ENCODE measurements around the gene MR1.

MR1 gene

DNA sequence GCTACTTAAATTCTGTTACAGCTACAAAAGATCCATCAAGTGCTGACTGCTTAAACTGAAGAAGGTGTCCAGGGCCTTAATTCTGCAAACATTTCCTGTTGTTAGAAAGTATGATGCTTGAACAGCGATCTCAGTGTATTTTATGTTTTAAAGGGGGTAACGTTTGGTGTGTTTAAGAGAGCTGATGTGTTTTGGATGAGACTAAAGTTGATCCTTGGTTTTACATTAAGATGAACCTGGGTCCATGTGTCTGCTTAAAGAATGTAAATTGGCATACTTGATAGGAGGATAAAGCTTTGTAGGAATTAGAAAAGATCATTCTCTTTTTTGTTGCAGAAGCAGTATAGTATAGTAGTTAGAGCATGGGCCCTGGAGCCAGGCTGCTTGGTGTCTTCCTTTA, 58.3 kb downstream of the MR1 start:
- peak overlapping the region; percentile 73 for H3K4me3 ChIP-seq (ENCODE audit: low read depth, low read length)
- TF ChIP-seq, protein P1, sequence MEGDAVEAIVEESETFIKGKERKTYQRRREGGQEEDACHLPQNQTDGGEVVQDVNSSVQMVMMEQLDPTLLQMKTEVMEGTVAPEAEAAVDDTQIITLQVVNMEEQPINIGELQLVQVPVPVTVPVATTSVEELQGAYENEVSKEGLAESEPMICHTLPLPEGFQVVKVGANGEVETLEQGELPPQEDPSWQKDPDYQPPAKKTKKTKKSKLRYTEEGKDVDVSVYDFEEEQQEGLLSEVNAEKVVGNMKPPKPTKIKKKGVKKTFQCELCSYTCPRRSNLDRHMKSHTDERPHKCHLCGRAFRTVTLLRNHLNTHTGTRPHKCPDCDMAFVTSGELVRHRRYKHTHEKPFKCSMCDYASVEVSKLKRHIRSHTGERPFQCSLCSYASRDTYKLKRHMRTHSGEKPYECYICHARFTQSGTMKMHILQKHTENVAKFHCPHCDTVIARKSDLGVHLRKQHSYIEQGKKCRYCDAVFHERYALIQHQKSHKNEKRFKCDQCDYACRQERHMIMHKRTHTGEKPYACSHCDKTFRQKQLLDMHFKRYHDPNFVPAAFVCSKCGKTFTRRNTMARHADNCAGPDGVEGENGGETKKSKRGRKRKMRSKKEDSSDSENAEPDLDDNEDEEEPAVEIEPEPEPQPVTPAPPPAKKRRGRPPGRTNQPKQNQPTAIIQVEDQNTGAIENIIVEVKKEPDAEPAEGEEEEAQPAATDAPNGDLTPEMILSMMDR (IDR thresholded peaks at IDR 0.05; ENCODE audit: borderline replicate concordance, insufficient read depth, low read depth, low read length): no peak

GRCh38 chr1:181092883-181093458, 59.2 kb downstream of the MR1 start:
- TF ChIP-seq, protein P1 (IDR thresholded peaks at IDR 0.05; ENCODE audit: borderline replicate concordance, insufficient read depth, low read depth, low read length): no peak
- no peak overlapping the region for H3K4me3 ChIP-seq (ENCODE audit: low read depth, low read length)

DNA sequence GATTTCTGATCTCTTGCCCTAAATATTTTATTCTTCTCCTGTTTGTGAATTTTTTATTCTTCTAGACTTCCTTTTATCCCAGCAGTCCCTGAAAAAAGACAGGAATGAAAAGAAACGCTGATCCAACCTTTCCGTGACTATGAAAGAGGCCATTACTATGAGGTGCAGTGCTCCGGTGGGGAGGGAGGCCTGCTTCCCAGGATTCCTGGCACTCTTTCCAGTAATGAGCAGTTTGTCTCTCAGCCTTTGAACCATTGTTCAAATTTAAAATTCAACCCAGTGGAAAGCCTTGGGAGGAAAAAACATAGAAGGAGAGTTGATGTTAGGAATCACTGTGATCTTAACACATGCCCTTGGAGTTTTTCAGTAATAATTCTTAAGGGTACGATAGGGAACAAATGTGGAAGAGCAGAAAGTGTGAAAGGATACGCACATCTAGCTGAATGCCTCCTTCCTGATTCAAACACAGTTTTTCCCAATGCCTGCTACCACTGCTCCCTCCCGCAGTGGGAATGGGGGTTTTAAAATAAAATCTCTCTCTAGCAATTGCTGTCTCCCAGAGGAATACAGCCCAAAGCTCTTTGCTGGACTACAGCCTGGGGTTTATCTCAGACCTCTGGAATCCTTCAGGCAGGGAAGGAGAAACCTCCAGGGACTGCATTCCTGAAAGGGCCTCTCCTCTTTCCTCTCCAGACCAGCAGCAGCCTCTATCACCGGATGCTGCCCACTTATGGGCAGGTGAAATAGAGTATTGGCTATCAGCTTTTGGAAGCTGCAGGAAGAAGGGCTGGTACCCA, 60.8 kb downstream of the MR1 start:
- no peak overlapping the region for H3K4me3 ChIP-seq (ENCODE audit: low read depth, low read length)

DNA sequence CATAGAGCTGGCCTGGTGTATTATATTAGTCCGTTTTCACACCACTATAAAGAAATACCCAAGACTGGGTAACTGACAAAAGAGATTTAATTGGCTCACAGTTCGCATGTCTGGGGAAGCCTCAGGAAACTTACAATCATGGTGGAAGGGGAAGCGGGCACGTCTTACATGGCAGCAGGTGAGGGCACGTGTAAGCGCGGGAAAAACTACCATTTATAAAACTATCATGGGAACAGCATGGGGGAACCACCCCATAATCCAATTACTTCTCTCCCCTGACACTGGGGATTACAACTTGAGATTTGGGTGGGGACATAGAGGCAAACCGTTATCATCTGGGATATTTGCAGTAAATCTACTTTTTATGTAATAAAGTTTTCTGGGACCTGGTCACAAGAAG, 61.5 kb downstream of the MR1 start:
- TF ChIP-seq, protein P1 (IDR thresholded peaks at IDR 0.05; ENCODE audit: borderline replicate concordance, insufficient read depth, low read depth, low read length): no peak
- H3K4me3 ChIP-seq (ENCODE audit: low read depth, low read length): no peak overlapping the region

More for the DNA sequence above, 60.8 kb downstream of the MR1 start:
- TF ChIP-seq, protein P1 (IDR thresholded peaks at IDR 0.05; ENCODE audit: borderline replicate concordance, insufficient read depth, low read depth, low read length): no peak

- TF ChIP-seq, protein P1 (IDR thresholded peaks at IDR 0.05; ENCODE audit: borderline replicate concordance, insufficient read depth, low read depth, low read length): no peak
- H3K4me3 ChIP-seq (ENCODE audit: low read depth, low read length): no peak overlapping the region
These were observed 62.0 kb downstream of the MR1 start for GRCh38 chr1:181095763-181096184.

- TF ChIP-seq, protein P1 (IDR thresholded peaks at IDR 0.05; ENCODE audit: borderline replicate concordance, insufficient read depth, low read depth, low read length): no peak
These were observed 63.5 kb downstream of the MR1 start for GRCh38 chr1:181097242-181097641.

More at GRCh38 chr1:181097242-181097641, 63.5 kb downstream of the MR1 start:
- no peak overlapping the region for H3K4me3 ChIP-seq (ENCODE audit: low read depth, low read length)
